Ishikawa (cell line): ENCODE measurements around the gene ESAM.

Experiments used
- FOXM1 ChIP-seq: IDR thresholded peaks from 2 replicates; pipeline ENCODE4 v1.6.1; 2012; ENCODE audit warnings: low read depth, borderline replicate concordance
- NFIC ChIP-seq: IDR thresholded peaks from 2 replicates; pipeline ENCODE4 v1.6.1; 2012
- TEAD4 ChIP-seq: IDR thresholded peaks from 2 replicates; pipeline ENCODE4 v1.6.1; 2012
- YY1 ChIP-seq: IDR thresholded peaks from 2 replicates; pipeline ENCODE4 v1.6.1; 2012; ENCODE audit warnings: low read depth

- no peak for TF ChIP-seq FOXM1
- TF ChIP-seq TEAD4 = no peak
- no peak for TF ChIP-seq YY1
- no peak for TF ChIP-seq NFIC
These were observed 36.4 kb downstream of the ESAM start for GRCh38 chr11:124725719-124726105.
